CD4-positive, alpha-beta T cell treated with Interleukin-15 for 1 hour (primary cell): ENCODE results near the gene FPR1.
"Not testable (repeated sequence)": the region's sequence is repeated elsewhere in the genome, so short reads cannot be mapped to it uniquely, and the experiment has no call there.

Experiments used
- DNase-seq: peaks from one replicate; pipeline ENCODE4 v3.0.0-alpha.2; 2020

Gene FPR1

GRCh38 chr19:51777570-51778462 lies 26.1 kb upstream of the FPR1 start:
- DNase-seq = peak; percentile 59

GRCh38 chr19:51776561-51776960 lies 24.9 kb upstream of the FPR1 start:
- not testable (repeated sequence) for DNase-seq

- DNase-seq = peak; percentile 45
Observed at GRCh38 chr19:51772977-51773376, 21.3 kb upstream of the FPR1 start.

- peak; percentile 57 for DNase-seq
Observed at GRCh38 chr19:51771376-51772130, 19.9 kb upstream of the FPR1 start.

GRCh38 chr19:51766461-51766860 lies 14.8 kb upstream of the FPR1 start:
- no peak for DNase-seq

- DNase-seq = no peak
Observed at GRCh38 chr19:51765086-51765485, 13.4 kb upstream of the FPR1 start.

- no peak for DNase-seq
Observed at GRCh38 chr19:51761696-51762095, 10.0 kb upstream of the FPR1 start.

GRCh38 chr19:51760697-51761356 lies 9.1 kb upstream of the FPR1 start, which contains the start of gene FPR2:
FPR2 (plus strand) TSS chr19:51761180; CDS start chr19:51768659, 7,479 bp downstream.
- DNase-seq = no peak

GRCh38 chr19:51755571-51755970 lies 3.9 kb upstream of the FPR1 start:
- no peak for DNase-seq

- DNase-seq = no peak
Observed at GRCh38 chr19:51754770-51755169, 3.1 kb upstream of the FPR1 start.

GRCh38 chr19:51754109-51754508 lies 2.4 kb upstream of the FPR1 start:
- no peak for DNase-seq

GRCh38 chr19:51750400-51751094 lies 1.1 kb downstream of the FPR1 start:
- DNase-seq = peak; percentile 36

- DNase-seq = no peak
Observed at GRCh38 chr19:51749979-51750378, 1.7 kb downstream of the FPR1 start.

- DNase-seq = no peak
Observed at GRCh38 chr19:51746731-51747130, 4.9 kb downstream of the FPR1 start.

- DNase-seq = no peak
Observed at GRCh38 chr19:51743405-51743804, 8.3 kb downstream of the FPR1 start.

- DNase-seq = no peak
Observed at GRCh38 chr19:51742789-51743188, 8.9 kb downstream of the FPR1 start.

- no peak for DNase-seq
Observed at GRCh38 chr19:51740356-51740755, 11.3 kb downstream of the FPR1 start.

GRCh38 chr19:51739466-51740213 lies 12.0 kb downstream of the FPR1 start:
- no peak for DNase-seq

- DNase-seq = not testable (repeated sequence)
Observed at GRCh38 chr19:51738523-51738922, 13.2 kb downstream of the FPR1 start.

- DNase-seq = no peak
Observed at GRCh38 chr19:51737924-51738323, 13.8 kb downstream of the FPR1 start.

GRCh38 chr19:51737389-51737788 lies 14.3 kb downstream of the FPR1 start:
- DNase-seq = no peak
